Measurements from ENCODE around the gene KCTD8.
"Not testable (repeated sequence)": the region's sequence is repeated elsewhere in the genome, so short reads cannot be mapped to it uniquely, and the experiment has no call there.

Gene KCTD8

DNA sequence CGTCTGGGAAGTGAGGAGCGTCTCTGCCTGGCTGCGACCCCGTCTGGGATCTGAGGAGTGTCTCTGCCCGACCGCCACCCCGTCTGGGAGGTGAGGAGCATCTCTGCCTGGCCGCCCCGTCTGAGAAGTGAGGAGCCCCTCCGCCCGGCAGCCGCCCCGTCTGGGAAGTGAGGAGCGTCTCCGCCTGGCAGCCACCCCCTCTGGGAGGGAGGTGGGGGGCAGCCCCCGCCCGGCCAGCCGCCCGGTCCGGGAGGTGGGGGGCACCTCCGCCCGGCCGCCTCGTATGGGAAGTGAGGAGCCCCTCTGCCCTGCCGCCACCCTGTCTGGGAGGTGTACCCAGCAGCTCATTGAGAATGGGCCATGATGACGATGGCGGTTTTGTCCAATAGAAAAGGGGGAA is 280.8 kb downstream of the KCTD8 start:
- H3K4me3 ChIP-seq (ENCODE audit: low read depth, low read length) = not testable (repeated sequence)

DNA sequence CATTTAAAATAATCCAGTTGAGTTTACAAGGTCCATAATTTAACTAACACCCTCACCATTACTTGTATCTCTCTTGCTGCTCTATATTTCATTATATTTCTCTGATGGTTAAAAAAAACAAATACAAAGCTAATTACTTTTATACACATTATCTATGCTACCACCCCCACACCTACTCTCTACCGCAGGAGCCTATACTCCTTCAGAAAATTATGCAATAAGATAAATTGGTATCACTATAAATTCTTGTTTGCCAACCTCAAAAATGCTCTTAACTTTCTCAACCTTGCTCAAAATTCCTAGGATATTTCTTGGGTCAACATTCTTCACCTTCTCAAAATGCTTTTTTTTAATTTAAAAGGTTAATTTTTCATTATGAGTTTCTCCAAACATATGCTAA is 282.7 kb downstream of the KCTD8 start:
- H3K4me3 ChIP-seq (ENCODE audit: low read depth, low read length) = no peak overlapping the region

DNA sequence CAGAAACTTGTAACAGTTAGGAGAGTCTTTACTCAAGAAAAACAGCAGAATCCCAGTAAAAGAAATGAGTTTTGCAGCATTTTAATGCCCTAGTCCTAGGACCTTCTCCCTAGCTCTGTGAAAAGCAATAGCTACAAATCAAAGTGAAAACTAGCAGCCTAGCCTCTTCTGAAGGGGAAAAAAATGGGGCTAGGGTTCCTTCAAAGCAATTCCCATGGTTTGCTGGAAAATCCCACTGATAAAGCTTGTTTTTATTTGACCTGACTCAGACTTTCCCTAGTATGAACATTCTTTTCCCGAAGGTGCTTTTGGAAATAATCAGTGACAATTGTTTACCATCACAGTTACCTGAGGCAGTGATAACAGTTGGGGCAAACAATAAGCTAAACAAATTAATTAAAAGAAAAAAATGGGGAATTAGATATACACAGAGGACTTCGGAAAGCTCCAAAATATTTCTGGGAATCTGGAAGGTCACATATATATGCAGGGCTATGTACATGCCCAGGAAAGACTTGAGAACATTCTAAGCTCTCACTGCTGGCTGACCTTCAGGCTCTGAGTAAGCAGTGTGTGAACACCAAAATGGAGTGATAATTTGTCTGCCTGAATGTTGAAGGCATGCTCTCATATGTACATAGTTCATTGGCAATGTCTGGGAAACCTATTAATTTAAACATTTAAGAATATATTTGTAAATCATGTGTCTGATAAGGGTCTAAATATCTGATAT is 285.9 kb downstream of the KCTD8 start:
- H3K4me3 ChIP-seq (ENCODE audit: low read depth, low read length) = no peak overlapping the region

DNA sequence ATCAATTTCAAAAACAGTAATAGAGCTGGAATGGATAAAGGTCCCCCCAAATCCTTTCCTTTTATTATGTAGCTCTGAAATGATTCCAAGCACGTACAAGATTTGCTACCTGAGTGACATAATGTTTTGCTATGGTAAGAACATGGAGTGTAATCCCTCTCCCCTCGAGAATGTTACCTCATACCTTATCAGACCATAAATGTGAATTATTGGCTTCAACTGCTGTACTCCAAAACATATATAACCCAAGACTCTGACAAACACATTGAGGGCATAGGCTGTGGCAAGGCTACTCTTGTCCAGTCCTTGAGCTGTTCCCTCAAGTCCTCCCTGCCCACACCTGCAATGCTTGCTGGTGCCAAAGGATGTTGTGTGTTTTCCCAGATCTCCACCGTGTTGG is 286.9 kb downstream of the KCTD8 start:
- H3K4me3 ChIP-seq (ENCODE audit: low read depth, low read length) = no peak overlapping the region

DNA sequence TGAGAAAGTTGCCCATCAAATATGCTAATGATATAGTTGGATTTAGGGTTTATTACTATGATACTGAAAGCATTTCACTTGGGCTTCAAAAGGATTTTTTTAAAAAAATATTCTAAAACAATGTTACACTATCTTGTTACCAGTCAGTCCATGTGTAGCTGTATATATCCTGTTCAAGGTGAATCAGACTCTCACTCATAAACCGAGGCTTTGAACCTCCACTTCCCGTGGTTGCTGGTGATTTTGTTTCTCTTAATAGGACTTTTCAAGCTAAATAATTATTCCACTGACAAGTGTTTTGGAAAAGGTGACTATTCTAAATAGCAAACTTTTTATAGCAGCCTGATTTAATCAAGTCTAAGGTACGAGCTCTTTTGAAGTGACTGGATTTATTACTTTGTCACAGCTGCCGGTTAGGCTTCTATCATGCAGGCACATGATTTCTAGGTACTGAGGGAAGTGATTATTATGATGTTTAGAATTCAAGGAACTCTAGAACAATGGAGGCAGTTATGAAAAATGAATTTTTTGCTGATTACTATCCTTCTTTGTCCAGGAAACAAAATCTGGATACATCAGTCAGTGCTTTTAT is 287.7 kb downstream of the KCTD8 start:
- H3K4me3 ChIP-seq (ENCODE audit: low read depth, low read length) = no peak overlapping the region

DNA sequence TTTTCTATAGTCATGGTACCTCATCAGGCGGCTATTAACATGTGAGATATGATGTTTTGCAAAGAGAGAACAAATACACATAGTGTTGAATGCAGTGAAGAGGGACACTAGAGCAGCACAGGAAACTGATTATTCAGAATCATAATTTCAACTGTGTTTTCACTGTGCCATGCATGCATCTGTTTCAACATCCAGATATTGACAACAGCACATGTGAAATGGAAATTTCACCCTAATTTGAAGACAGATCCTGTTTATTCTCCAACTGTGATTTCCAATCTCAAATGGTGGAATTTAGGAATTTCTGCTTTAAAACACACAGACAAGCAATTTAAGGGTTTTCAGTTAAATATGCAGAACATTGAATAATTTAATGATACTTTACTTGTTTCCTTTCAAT is 288.6 kb downstream of the KCTD8 start:
- H3K4me3 ChIP-seq (ENCODE audit: low read depth, low read length) = no peak overlapping the region

DNA sequence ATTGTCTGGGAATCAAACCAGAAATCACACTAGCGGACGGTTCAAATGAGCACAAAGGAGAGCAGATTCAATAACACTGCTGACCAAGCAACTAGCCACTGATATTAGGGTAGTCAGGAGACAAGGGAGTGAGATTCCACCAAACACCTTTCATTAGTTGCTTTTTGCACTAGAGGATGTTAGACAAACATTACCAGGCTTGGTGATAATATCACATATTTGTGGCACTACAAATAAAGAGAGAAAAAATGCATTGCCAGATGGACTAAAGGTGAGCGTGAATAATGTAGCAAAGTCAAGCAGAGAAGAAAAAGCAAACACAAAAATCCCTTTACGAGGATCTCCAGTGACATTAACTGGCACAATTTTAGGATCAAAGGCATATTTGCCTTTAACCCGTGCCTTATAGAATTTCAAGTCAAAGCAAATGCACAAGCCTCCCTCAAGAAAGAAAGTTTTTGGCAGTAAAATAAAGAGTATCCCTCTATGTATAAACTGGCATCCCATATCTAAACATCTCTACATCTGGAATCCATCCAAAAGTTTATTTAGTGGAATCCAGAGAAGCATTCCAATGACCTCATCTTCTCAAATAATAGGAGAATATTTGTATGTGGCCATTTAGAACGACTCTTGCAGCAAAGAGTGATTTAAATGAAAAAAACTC is 290.9 kb downstream of the KCTD8 start:
- H3K4me3 ChIP-seq (ENCODE audit: low read depth, low read length) = no peak overlapping the region

DNA sequence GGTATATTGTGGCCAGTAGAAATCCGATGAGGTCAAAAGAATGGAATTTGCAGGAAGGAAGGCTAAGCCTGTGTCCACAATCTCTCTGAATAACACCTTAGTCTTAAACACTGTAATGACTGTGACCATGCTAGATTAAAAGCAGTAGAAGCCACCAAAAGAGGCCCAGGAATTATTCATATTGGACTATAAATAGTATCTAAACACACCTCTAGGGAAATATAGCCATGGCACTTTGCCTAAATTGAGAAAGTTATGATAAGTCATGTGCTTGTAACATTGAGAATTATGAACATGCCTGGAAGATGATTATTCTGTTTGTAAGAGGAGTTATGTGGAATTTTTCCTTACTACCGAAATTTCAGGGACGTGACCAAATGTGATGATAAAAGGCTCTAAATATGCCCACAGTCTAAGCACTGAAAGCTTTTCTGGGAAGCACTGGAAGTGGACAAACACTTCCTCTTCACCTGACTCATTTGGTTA is 298.5 kb downstream of the KCTD8 start:
- no peak overlapping the region for H3K4me3 ChIP-seq (ENCODE audit: low read depth, low read length)

DNA sequence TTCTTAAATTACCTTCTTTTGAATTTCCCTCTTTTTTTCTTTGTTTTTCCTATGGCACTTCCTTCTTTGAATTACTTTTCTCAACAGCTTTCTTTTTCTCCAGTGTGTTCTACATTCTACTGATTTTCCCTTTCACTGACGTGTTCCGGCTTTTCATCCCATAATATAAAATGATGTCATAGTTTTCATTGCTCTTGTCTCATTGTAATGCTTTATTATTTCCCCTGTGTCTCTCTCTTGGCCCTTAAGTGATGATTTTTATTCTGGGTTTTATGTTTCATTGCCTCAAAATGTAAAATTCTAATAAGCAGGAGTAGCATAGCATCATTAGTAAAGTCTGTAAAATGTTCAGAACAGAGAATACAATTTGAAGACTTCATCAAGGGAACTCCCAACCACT is 299.3 kb downstream of the KCTD8 start:
- no peak overlapping the region for H3K4me3 ChIP-seq (ENCODE audit: low read depth, low read length)

DNA sequence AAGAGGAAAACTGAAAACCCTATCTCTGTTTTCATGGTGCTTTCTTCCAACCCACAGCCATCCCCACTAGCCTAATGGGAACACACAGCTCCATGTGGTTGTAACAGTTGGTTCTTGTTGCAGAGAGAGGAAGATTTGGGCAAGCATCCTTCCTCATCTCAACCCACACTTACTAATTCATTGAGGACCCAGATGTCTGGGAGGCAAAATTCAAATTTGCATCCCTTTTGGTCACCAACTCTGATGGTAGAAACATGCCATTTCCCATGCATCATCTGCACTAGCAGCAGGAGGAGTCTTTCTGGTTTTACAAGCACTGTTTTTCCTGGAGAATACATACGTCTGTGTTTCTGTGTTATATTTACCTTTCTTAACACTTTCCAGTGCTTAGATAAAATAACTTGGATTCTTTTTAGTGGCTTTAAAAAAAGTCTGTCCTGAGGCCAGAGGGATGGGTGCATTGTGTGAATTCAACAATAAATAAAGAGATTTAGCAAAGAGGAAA is 301.0 kb downstream of the KCTD8 start:
- H3K4me3 ChIP-seq (ENCODE audit: low read depth, low read length) = no peak overlapping the region

DNA sequence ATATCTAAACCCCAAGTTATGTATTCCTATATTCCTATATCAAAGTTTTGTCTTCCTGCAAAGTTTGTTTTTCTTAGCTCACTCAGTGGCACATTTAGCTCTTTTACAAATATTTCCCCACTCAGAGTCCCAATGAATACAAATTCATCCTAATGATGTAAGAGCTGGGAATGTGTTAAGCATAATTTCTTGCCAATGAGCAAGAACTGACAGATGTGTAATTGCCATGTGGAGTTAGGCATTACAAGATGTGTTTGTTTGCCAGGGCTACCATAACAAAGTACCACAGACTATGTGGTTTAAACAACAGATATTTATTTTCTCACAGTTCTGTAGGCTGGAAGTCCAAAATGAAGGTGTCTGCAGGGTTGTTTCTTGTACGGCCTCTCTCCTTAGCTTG is 302.1 kb downstream of the KCTD8 start:
- H3K4me3 ChIP-seq (ENCODE audit: low read depth, low read length) = no peak overlapping the region

DNA sequence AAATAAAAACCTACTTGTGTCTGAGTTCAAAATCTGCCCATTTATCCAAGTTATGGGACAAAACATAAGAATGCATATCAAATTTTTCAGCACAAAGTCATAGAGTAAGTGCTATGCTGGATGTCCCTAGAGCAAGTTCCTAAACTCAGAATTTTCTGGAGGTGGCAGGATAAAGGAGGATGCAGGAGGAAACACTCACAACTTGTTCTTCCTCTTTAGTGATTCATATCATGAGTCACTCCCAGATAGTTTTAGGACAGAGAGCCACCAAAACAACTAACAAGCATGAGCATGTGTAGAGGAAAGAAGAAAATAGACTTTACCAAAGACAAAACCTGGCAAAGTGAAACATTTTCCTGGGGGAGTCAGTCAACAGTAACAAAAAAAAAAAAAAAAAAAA is 302.7 kb downstream of the KCTD8 start:
- no peak overlapping the region for H3K4me3 ChIP-seq (ENCODE audit: low read depth, low read length)

DNA sequence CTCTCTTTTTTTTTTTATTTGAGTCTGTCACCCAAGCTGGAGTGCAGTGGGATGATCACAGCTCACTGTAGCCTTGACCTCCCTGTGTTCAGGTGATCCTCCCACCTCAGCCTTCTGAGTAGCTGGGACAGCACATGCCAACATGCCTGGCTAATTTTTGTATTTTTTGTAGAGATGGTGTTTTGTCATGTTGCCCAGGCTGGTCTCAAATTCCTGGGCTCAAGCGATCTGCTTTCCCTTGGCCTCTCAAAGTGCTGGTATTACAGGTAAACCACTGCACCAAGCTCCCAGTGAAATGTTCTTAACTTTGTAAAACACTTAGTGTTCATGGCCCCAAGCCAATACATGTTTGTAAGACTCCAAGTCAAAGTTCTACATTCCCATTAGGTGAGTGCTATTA is 316.1 kb downstream of the KCTD8 start:
- no peak overlapping the region for H3K4me3 ChIP-seq (ENCODE audit: low read depth, low read length)
